Measurements from ENCODE around the gene LRMDA. TPM values are rescaled to one million over a fixed set of nuclear protein-coding genes. Genes with fewer than 3 reads are reported as not detected.

Gene LRMDA
- total RNA-seq, 2 donors from 2014 or later, result not detected

GRCh38 chr10:76114581-76115001 is 683.2 kb downstream of the LRMDA start:
- peaks cover 10 to 11% of the 10 kb centered on the region in 2 donors for H3K9me3 Mint-ChIP-seq
- DNase-seq (ENCODE audit: low spot score in 2 of 2) (no peak), ATAC-seq (no peak)
- H3K36me3 Mint-ChIP-seq, result no peaks in the 10 kb centered on the region
- H3K27ac Mint-ChIP-seq, result peak overlapping the region in 1 of 2 donors; percentile 53

GRCh38 chr10:76115131-76115470 is 683.7 kb downstream of the LRMDA start:
- Mint-ChIP-seq H3K36me3 (no peaks in the 10 kb centered on the region), H3K9me3 (peaks cover 9 to 11% of the 10 kb centered on the region in 2 donors), H3K27ac (no peak overlapping the region)
- ATAC-seq (no peak), DNase-seq (ENCODE audit: low spot score in 2 of 2) (no peak)

- Mint-ChIP-seq H3K9me3 (peaks cover 6 to 13% of the 10 kb centered on the region in 2 donors), H3K36me3 (no peaks in the 10 kb centered on the region), H3K27ac (peak overlapping the region in 1 of 2 donors; percentile 32)
- no peak for DNase-seq (ENCODE audit: low spot score in 2 of 2)
- no peak for ATAC-seq
These were observed 684.2 kb downstream of the LRMDA start for GRCh38 chr10:76115471-76116155.

GRCh38 chr10:76116523-76116922 is 685.1 kb downstream of the LRMDA start:
- no peak overlapping the region for H3K27ac Mint-ChIP-seq
- DNase-seq (ENCODE audit: low spot score in 2 of 2) (no peak), ATAC-seq (no peak)
- H3K9me3 Mint-ChIP-seq, result peaks cover 0 to 12% of the 10 kb centered on the region in 2 donors
- H3K36me3 Mint-ChIP-seq, result no peaks in the 10 kb centered on the region

- DNase-seq (ENCODE audit: low spot score in 2 of 2), result no peak
- H3K36me3 Mint-ChIP-seq, result no peaks in the 10 kb centered on the region
- peaks cover 0 to 12% of the 10 kb centered on the region in 2 donors for H3K9me3 Mint-ChIP-seq
- H3K27ac Mint-ChIP-seq, result no peak overlapping the region
- ATAC-seq, result no peak
These were observed 686.5 kb downstream of the LRMDA start for GRCh38 chr10:76117949-76118348.

GRCh38 chr10:76119036-76119435 is 687.6 kb downstream of the LRMDA start:
- Mint-ChIP-seq H3K27ac (peak overlapping the region in 1 of 2 donors; percentile 33), H3K36me3 (no peaks in the 10 kb centered on the region)
- ATAC-seq, result no peak

GRCh38 chr10:76119515-76119914 is 688.1 kb downstream of the LRMDA start:
- Mint-ChIP-seq H3K27ac (no peak overlapping the region), H3K9me3 (peaks cover 0 to 12% of the 10 kb centered on the region in 2 donors), H3K36me3 (no peaks in the 10 kb centered on the region)
- ATAC-seq (no peak), DNase-seq (ENCODE audit: low spot score in 2 of 2) (no peak)

More at GRCh38 chr10:76119036-76119435, 687.6 kb downstream of the LRMDA start:
- H3K9me3 Mint-ChIP-seq, result peaks cover 0 to 12% of the 10 kb centered on the region in 2 donors
- no peak for DNase-seq (ENCODE audit: low spot score in 2 of 2)

GRCh38 chr10:76122056-76122455 is 690.6 kb downstream of the LRMDA start:
- H3K9me3 Mint-ChIP-seq, result peaks cover 0 to 9% of the 10 kb centered on the region in 2 donors
- H3K27ac Mint-ChIP-seq, result no peak overlapping the region
- H3K36me3 Mint-ChIP-seq, result no peaks in the 10 kb centered on the region
- DNase-seq (ENCODE audit: low spot score in 2 of 2) (no peak), ATAC-seq (no peak)

GRCh38 chr10:76124280-76124679 is 692.9 kb downstream of the LRMDA start:
- peaks cover 0 to 8% of the 10 kb centered on the region in 2 donors for H3K9me3 Mint-ChIP-seq
- no peak overlapping the region for H3K27ac Mint-ChIP-seq
- ATAC-seq (no peak), DNase-seq (ENCODE audit: low spot score in 2 of 2) (no peak)
- H3K36me3 Mint-ChIP-seq, result no peaks in the 10 kb centered on the region

- Mint-ChIP-seq H3K36me3 (no peaks in the 10 kb centered on the region), H3K9me3 (peaks cover 0 to 2% of the 10 kb centered on the region in 2 donors), H3K27ac (no peak overlapping the region)
- ATAC-seq (no peak), DNase-seq (ENCODE audit: low spot score in 2 of 2) (no peak)
These were observed 694.5 kb downstream of the LRMDA start for GRCh38 chr10:76125900-76126299.

- H3K36me3 Mint-ChIP-seq, result no peaks in the 10 kb centered on the region
- H3K27ac Mint-ChIP-seq, result no peak overlapping the region
- DNase-seq (ENCODE audit: low spot score in 2 of 2), result no peak
- no peak for ATAC-seq
- no peaks in the 10 kb centered on the region for H3K9me3 Mint-ChIP-seq
These were observed 695.4 kb downstream of the LRMDA start for GRCh38 chr10:76126607-76127527.

GRCh38 chr10:76127984-76128589 is 696.7 kb downstream of the LRMDA start:
- Mint-ChIP-seq H3K9me3 (no peaks in the 10 kb centered on the region), H3K36me3 (no peaks in the 10 kb centered on the region), H3K27ac (no peak overlapping the region)
- no peak for ATAC-seq
- DNase-seq (ENCODE audit: low spot score in 2 of 2), result no peak

- H3K27ac Mint-ChIP-seq, result no peak overlapping the region
- H3K36me3 Mint-ChIP-seq, result no peaks in the 10 kb centered on the region
- no peaks in the 10 kb centered on the region for H3K9me3 Mint-ChIP-seq
- DNase-seq (ENCODE audit: low spot score in 2 of 2), result no peak
- ATAC-seq, result no peak
These were observed 697.8 kb downstream of the LRMDA start for GRCh38 chr10:76129213-76129612.

- Mint-ChIP-seq H3K27ac (no peak overlapping the region), H3K36me3 (no peaks in the 10 kb centered on the region), H3K9me3 (no peaks in the 10 kb centered on the region)
- ATAC-seq (no peak), DNase-seq (ENCODE audit: low spot score in 2 of 2) (no peak)
These were observed 699.5 kb downstream of the LRMDA start for GRCh38 chr10:76130892-76131291.

- DNase-seq (ENCODE audit: low spot score in 2 of 2), result no peak
- H3K36me3 Mint-ChIP-seq, result no peaks in the 10 kb centered on the region
- no peaks in the 10 kb centered on the region for H3K9me3 Mint-ChIP-seq
- no peak for ATAC-seq
- no peak overlapping the region for H3K27ac Mint-ChIP-seq
These were observed 702.3 kb downstream of the LRMDA start for GRCh38 chr10:76133597-76134255.

- H3K9me3 Mint-ChIP-seq, result no peaks in the 10 kb centered on the region
- ATAC-seq (no peak), DNase-seq (ENCODE audit: low spot score in 2 of 2) (no peak)
- no peaks in the 10 kb centered on the region for H3K36me3 Mint-ChIP-seq
- H3K27ac Mint-ChIP-seq, result no peak overlapping the region
These were observed 705.5 kb downstream of the LRMDA start for GRCh38 chr10:76136961-76137360.

- DNase-seq (ENCODE audit: low spot score in 2 of 2) (no peak), ATAC-seq (no peak)
- Mint-ChIP-seq H3K9me3 (no peaks in the 10 kb centered on the region), H3K36me3 (no peaks in the 10 kb centered on the region), H3K27ac (no peak overlapping the region)
These were observed 706.9 kb downstream of the LRMDA start for GRCh38 chr10:76138286-76138685.
